WTC11 (cell line): Measurements from ENCODE around the gene PTP4A2. TPM values are rescaled to one million over a fixed set of nuclear protein-coding genes. Genes with fewer than 3 reads are reported as not detected.

Source experiments
- ATAC-seq: fragments of 200-7000 bp; cut with Tn5 transposase; 2 replicates; pipeline ENCODE4 v1.10.0; 2021; ENCODE audit warnings: mild to moderate bottlenecking, moderate library complexity
- CTCF ChIA-PET: fragments of 300-600 bp; sonication (Branson Sonifier 250); formaldehyde crosslinking; loops from one replicate; lab custom pipeline; 2021; ENCODE audit warnings: antibody characterized with exemption; lab: Charles Lee
- POLR2A ChIA-PET: fragments of 350-600 bp; sonication (Branson Sonifier 250); formaldehyde crosslinking; loops from one replicate; lab custom pipeline; 2021; ENCODE audit warnings: antibody characterized with exemption; lab: Charles Lee
- DNase-seq: peaks from one replicate; pipeline ENCODE4 v3.0.0; 2021; ENCODE audit warnings: low spot score
- H3K27ac Mint-ChIP-seq: 2 replicates; pipeline ENCODE4 v1.8.0; 2021; ENCODE audit warnings: mixed read lengths
- H3K27me3 Mint-ChIP-seq: 2 replicates; pipeline ENCODE4 v1.8.0; 2021; ENCODE audit warnings: low read depth, mild to moderate bottlenecking, moderate library complexity, mixed read lengths
- H3K36me3 Mint-ChIP-seq: 2 replicates; pipeline ENCODE4 v1.8.0; 2021; ENCODE audit warnings: mixed read lengths
- H3K4me1 Mint-ChIP-seq: 2 replicates; pipeline ENCODE4 v1.8.0; 2022; ENCODE audit warnings: mixed read lengths
- H3K4me3 Mint-ChIP-seq: 2 replicates; pipeline ENCODE4 v1.8.0; 2021; ENCODE audit warnings: mild to moderate bottlenecking, moderate library complexity, mixed read lengths
- H3K9me3 Mint-ChIP-seq: 2 replicates; pipeline ENCODE4 v1.8.0; 2021; ENCODE audit warnings: mixed read lengths
- ATF1 ChIP-seq: sonication (generic); formaldehyde crosslinking; IDR thresholded peaks from 2 replicates; pipeline ENCODE4 v1.8.1; 2023; ENCODE audit warnings: mild to moderate bottlenecking, moderate library complexity, missing genetic modification reagents
- CBFB ChIP-seq: sonication (generic); formaldehyde crosslinking; IDR thresholded peaks from 2 replicates; pipeline ENCODE4 v1.8.1; 2022; ENCODE audit warnings: mild to moderate bottlenecking, low read depth, missing genetic modification reagents
- CREB1 ChIP-seq: sonication (generic); formaldehyde crosslinking; IDR thresholded peaks from 2 replicates; pipeline ENCODE4 v1.8.0; 2023; ENCODE audit warnings: mild to moderate bottlenecking, missing genetic modification reagents
- ELF4 ChIP-seq: sonication (generic); formaldehyde crosslinking; IDR thresholded peaks from 2 replicates; pipeline ENCODE4 v1.8.1; 2022; ENCODE audit warnings: low read depth, mild to moderate bottlenecking, moderate library complexity, missing genetic modification reagents
- ETV6 ChIP-seq: sonication (generic); formaldehyde crosslinking; IDR thresholded peaks from 2 replicates; pipeline ENCODE4 v1.8.1; 2022; ENCODE audit warnings: mild to moderate bottlenecking, missing genetic modification reagents
- HMGA2 ChIP-seq: fragments of 250-450 bp; sonication (Bioruptor Pico); IDR thresholded peaks from 2 replicates; pipeline ENCODE4 v1.4.0; 2021; ENCODE audit warnings: mild to moderate bottlenecking, moderate library complexity
- NFATC4 ChIP-seq: fragments of 250-450 bp; sonication (Bioruptor Pico); IDR thresholded peaks from 2 replicates; pipeline ENCODE4 v1.9.0; 2021; ENCODE audit warnings: mild to moderate bottlenecking
- NFE2L1 ChIP-seq: sonication (generic); formaldehyde crosslinking; IDR thresholded peaks from 2 replicates; pipeline ENCODE4 v1.8.1; 2023; ENCODE audit warnings: missing genetic modification reagents
- NFYB ChIP-seq: sonication (generic); formaldehyde crosslinking; conservative IDR thresholded peaks from 2 replicates; pipeline ENCODE4 v1.8.0; 2022; ENCODE audit warnings: low read depth, missing genetic modification reagents
- NR2C2 ChIP-seq: sonication (generic); formaldehyde crosslinking; IDR thresholded peaks from 2 replicates; pipeline ENCODE4 v1.8.0; 2022; ENCODE audit warnings: mild to moderate bottlenecking, missing genetic modification reagents
- NR3C1 ChIP-seq: sonication (generic); formaldehyde crosslinking; conservative IDR thresholded peaks from 2 replicates; pipeline ENCODE4 v1.8.1; 2023; ENCODE audit warnings: low read depth, mild to moderate bottlenecking, missing genetic modification reagents
- OVOL2 ChIP-seq: fragments of 250-450 bp; sonication (Bioruptor Pico); IDR thresholded peaks from 2 replicates; pipeline ENCODE4 v1.9.0; 2021; ENCODE audit warnings: mild to moderate bottlenecking, borderline replicate concordance
- PRRX2 ChIP-seq: fragments of 250-450 bp; sonication (Bioruptor Pico); IDR thresholded peaks from 2 replicates; pipeline ENCODE4 v1.8.0; 2021; ENCODE audit warnings: mild to moderate bottlenecking
- SMAD4 ChIP-seq: sonication (generic); formaldehyde crosslinking; IDR thresholded peaks from 2 replicates; pipeline ENCODE4 v1.8.0; 2022; ENCODE audit warnings: mild to moderate bottlenecking, missing genetic modification reagents
- TP53 ChIP-seq: sonication (generic); formaldehyde crosslinking; IDR thresholded peaks from 2 replicates; pipeline ENCODE4 v1.8.1; 2023; ENCODE audit warnings: mild to moderate bottlenecking, missing genetic modification reagents
- ZNF138 ChIP-seq: sonication (generic); formaldehyde crosslinking; conservative IDR thresholded peaks from 2 replicates; pipeline ENCODE4 v1.8.1; 2022; ENCODE audit warnings: mild to moderate bottlenecking, moderate library complexity, missing genetic modification reagents
- ZNF671 ChIP-seq: fragments of 250-450 bp; sonication (Bioruptor Pico); IDR thresholded peaks from 2 replicates; pipeline ENCODE4 v1.8.0; 2021; ENCODE audit warnings: mild to moderate bottlenecking
- total RNA-seq: library from RNA; stranded (reverse); gene quantifications from 3 replicates; pipeline ENCODE4 v1.2.3, GENCODE V29; 2021
- TF ChIP-seq, protein P1 (sequence below): sonication (generic); formaldehyde crosslinking; IDR thresholded peaks from 2 replicates; pipeline ENCODE4 v1.8.1; 2023; ENCODE audit warnings: mild to moderate bottlenecking, missing genetic modification reagents, borderline replicate concordance
- TF ChIP-seq, protein P2 (sequence below): sonication (generic); formaldehyde crosslinking; IDR thresholded peaks from 2 replicates; pipeline ENCODE4 v1.8.1; 2022; ENCODE audit warnings: low read depth, mild to moderate bottlenecking, moderate library complexity, missing genetic modification reagents, borderline replicate concordance
- TF ChIP-seq, protein P3 (sequence below): fragments of 250-450 bp; sonication (Bioruptor Pico); IDR thresholded peaks from 2 replicates; pipeline ENCODE4 v1.9.0; 2021; ENCODE audit warnings: moderate library complexity, mild to moderate bottlenecking, inconsistent platforms, borderline replicate concordance
- TF ChIP-seq, protein P4 (sequence below): sonication (generic); formaldehyde crosslinking; IDR thresholded peaks from 2 replicates; pipeline ENCODE4 v1.8.1; 2023; ENCODE audit warnings: mild to moderate bottlenecking, moderate library complexity, missing genetic modification reagents
- TF ChIP-seq, protein P5 (sequence below): fragments of 250-450 bp; sonication (Bioruptor Pico); IDR thresholded peaks from 2 replicates; pipeline ENCODE4 v1.9.0; 2021; ENCODE audit warnings: mild to moderate bottlenecking

Gene PTP4A2
- total RNA-seq, 1 experiment from 2014 or later, result 172 TPM

DNA sequence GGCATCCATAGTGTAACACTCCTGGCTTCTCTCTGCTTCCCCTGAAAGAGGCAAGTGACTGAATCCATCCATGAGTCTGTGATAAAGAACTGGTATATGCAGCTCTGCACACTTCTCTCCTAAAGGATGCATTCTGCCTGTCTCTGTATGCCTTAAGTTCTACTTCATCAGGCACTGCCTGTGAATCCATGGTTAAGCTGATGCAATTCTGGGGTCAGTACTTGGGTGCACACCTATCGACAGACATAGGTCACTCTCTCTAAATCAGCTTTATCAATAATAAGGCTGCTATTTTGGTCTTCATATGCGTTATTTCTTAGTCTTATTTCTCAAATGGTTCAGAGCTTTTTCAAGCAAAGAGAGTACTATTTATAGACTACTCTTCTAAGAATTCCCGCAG, 32.7 kb upstream of the PTP4A2 start:
- no peak overlapping the region for H3K4me3 Mint-ChIP-seq
- no peak for ATAC-seq

DNA sequence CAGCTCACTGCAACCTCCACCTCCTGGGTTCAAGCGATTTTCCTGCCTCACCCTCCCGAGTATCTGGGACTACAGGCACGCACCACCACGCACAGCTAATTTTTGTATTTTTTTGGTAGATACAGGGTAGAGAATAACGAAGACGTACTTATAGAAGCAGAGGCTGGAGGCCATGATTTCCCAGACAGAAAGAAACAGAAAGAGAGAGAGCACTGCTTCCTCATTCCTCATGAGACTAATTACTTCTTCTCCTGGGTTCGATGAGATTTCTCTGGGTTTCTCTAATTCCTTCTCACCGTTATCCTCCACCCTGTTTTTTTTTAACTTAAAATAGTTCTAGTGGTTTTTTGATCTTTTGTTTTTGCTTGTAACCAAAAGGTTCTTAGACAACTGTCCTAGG, 23.4 kb upstream of the PTP4A2 start:
- no peak overlapping the region for H3K27ac Mint-ChIP-seq
- ATAC-seq, result no peak
- H3K36me3 Mint-ChIP-seq, result no peaks in the 10 kb centered on the region
- H3K27me3 Mint-ChIP-seq, result peaks cover under 1% of the 10 kb centered on the region; the same call in 1 of the 2 replicates
- no peak for DNase-seq
- H3K9me3 Mint-ChIP-seq, result no peaks in the 10 kb centered on the region
- ChIA-PET CTCF (interaction anchor here (0.8 to 6.1 kb wide), 4 partner anchors 10 to 148 kb away, joined by 3 to 153 read pairs (median 4); partner anchors contain the start of genes KPNA6 and SPOCD1), POLR2A (no interaction called here)
- peaks cover 5% of the 10 kb centered on the region for H3K4me1 Mint-ChIP-seq
- H3K4me3 Mint-ChIP-seq, result no peak overlapping the region
- TF ChIP-seq ELF4 (CRISPR knock-in tag) (no peak), NFE2L1 (CRISPR knock-in tag) (no peak), CREB1 (no peak), NFYB (CRISPR knock-in tag) (no peak), ZNF671 (CRISPR knock-in tag) (no peak), OVOL2 (CRISPR knock-in tag) (no peak), NFATC4 (CRISPR knock-in tag) (no peak), NR2C2 (CRISPR knock-in tag) (no peak)
- TF ChIP-seq, protein P1, sequence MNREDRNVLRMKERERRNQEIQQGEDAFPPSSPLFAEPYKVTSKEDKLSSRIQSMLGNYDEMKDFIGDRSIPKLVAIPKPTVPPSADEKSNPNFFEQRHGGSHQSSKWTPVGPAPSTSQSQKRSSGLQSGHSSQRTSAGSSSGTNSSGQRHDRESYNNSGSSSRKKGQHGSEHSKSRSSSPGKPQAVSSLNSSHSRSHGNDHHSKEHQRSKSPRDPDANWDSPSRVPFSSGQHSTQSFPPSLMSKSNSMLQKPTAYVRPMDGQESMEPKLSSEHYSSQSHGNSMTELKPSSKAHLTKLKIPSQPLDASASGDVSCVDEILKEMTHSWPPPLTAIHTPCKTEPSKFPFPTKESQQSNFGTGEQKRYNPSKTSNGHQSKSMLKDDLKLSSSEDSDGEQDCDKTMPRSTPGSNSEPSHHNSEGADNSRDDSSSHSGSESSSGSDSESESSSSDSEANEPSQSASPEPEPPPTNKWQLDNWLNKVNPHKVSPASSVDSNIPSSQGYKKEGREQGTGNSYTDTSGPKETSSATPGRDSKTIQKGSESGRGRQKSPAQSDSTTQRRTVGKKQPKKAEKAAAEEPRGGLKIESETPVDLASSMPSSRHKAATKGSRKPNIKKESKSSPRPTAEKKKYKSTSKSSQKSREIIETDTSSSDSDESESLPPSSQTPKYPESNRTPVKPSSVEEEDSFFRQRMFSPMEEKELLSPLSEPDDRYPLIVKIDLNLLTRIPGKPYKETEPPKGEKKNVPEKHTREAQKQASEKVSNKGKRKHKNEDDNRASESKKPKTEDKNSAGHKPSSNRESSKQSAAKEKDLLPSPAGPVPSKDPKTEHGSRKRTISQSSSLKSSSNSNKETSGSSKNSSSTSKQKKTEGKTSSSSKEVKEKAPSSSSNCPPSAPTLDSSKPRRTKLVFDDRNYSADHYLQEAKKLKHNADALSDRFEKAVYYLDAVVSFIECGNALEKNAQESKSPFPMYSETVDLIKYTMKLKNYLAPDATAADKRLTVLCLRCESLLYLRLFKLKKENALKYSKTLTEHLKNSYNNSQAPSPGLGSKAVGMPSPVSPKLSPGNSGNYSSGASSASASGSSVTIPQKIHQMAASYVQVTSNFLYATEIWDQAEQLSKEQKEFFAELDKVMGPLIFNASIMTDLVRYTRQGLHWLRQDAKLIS, result no peak
- TF ChIP-seq, protein P2, sequence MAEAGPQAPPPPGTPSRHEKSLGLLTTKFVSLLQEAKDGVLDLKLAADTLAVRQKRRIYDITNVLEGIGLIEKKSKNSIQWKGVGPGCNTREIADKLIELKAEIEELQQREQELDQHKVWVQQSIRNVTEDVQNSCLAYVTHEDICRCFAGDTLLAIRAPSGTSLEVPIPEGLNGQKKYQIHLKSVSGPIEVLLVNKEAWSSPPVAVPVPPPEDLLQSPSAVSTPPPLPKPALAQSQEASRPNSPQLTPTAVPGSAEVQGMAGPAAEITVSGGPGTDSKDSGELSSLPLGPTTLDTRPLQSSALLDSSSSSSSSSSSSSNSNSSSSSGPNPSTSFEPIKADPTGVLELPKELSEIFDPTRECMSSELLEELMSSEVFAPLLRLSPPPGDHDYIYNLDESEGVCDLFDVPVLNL (CRISPR knock-in tag), result no peak

More for the DNA sequence above, 32.7 kb upstream of the PTP4A2 start:
- H3K36me3 Mint-ChIP-seq, result no peaks in the 10 kb centered on the region
- TF ChIP-seq, protein P3, sequence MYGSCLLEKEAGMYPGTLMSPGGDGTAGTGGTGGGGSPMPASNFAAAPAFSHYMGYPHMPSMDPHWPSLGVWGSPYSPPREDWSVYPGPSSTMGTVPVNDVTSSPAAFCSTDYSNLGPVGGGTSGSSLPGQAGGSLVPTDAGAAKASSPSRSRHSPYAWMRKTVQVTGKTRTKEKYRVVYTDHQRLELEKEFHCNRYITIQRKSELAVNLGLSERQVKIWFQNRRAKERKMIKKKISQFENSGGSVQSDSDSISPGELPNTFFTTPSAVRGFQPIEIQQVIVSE (CRISPR knock-in tag), result no peak
- TF ChIP-seq ETV6 (CRISPR knock-in tag), result no peak
- TF ChIP-seq, protein P4, sequence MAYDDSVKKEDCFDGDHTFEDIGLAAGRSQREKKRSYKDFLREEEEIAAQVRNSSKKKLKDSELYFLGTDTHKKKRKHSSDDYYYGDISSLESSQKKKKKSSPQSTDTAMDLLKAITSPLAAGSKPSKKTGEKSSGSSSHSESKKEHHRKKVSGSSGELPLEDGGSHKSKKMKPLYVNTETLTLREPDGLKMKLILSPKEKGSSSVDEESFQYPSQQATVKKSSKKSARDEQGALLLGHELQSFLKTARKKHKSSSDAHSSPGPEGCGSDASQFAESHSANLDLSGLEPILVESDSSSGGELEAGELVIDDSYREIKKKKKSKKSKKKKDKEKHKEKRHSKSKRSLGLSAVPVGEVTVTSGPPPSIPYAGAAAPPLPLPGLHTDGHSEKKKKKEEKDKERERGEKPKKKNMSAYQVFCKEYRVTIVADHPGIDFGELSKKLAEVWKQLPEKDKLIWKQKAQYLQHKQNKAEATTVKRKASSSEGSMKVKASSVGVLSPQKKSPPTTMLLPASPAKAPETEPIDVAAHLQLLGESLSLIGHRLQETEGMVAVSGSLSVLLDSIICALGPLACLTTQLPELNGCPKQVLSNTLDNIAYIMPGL (CRISPR knock-in tag), result no peak
- POLR2A ChIA-PET, result no interaction called here
- H3K27me3 Mint-ChIP-seq, result no peaks in the 10 kb centered on the region
- no peaks in the 10 kb centered on the region for H3K9me3 Mint-ChIP-seq
- CTCF ChIA-PET, result interaction anchor here (0.6 to 1.1 kb wide), 3 partner anchors 40 to 1029 kb away, joined by 3 to 5 read pairs (median 4); partner anchors contain the start of gene SPOCD1
- no peak for DNase-seq
- no peak overlapping the region for H3K27ac Mint-ChIP-seq
- H3K4me1 Mint-ChIP-seq, result no peaks in the 10 kb centered on the region

DNA sequence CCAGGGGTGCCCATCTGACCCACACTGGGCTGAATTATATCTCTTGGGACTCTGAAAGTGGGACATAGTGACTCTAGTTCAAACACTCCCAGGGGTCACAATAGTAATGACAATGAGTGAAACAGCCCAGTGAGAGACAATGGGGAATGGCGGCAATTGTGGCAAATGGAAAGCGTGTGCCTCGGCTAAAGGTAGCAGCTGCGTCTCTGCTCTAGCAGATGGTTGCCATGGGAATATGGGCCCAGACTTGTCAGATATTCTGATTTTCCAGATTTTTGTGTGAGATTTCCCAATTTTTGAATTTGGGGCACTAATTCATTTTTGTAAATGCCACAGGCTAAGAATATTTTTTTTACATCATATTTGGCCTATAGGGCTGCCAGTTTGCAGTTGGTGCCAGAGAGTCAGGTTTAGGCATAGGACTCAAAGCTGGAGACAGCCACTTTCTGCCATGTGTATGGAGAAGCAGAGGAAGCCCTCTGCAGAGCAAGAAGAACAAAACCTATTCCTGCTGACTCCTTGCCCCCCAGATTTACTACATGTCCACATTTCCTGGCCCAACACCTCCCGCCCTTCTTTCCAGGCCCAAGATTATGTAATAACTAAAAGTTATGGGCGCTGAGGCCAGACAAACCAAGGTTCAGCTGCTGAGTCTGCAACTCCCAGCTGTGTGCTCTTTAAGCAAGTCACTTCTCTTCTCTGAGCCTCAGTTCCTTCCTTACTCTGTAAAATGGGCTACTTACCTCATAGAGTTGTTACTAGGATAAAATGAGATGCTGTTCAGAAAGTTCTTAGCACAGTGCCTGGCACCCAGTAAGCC, 21.6 kb upstream of the PTP4A2 start:
- ChIA-PET CTCF (no interaction called here), POLR2A (no interaction called here)
- Mint-ChIP-seq H3K27ac (no peak overlapping the region), H3K9me3 (no peaks in the 10 kb centered on the region), H3K4me1 (peaks cover 19% of the 10 kb centered on the region), H3K4me3 (no peak overlapping the region), H3K27me3 (peaks cover 2% of the 10 kb centered on the region; the same call in 1 of the 2 replicates), H3K36me3 (no peaks in the 10 kb centered on the region)
- no peak for DNase-seq
- no peak for ATAC-seq
- TF ChIP-seq CBFB (CRISPR knock-in tag) (no peak), NFE2L1 (CRISPR knock-in tag) (no peak), ZNF138 (CRISPR knock-in tag) (no peak), NR3C1 (CRISPR knock-in tag) (no peak), ATF1 (CRISPR knock-in tag) (no peak), ETV6 (CRISPR knock-in tag) (no peak), SMAD4 (CRISPR knock-in tag) (no peak), TP53 (CRISPR knock-in tag) (no peak), OVOL2 (CRISPR knock-in tag) (no peak), PRRX2 (CRISPR knock-in tag) (no peak), HMGA2 (CRISPR knock-in tag) (no peak)
- TF ChIP-seq, protein P5, sequence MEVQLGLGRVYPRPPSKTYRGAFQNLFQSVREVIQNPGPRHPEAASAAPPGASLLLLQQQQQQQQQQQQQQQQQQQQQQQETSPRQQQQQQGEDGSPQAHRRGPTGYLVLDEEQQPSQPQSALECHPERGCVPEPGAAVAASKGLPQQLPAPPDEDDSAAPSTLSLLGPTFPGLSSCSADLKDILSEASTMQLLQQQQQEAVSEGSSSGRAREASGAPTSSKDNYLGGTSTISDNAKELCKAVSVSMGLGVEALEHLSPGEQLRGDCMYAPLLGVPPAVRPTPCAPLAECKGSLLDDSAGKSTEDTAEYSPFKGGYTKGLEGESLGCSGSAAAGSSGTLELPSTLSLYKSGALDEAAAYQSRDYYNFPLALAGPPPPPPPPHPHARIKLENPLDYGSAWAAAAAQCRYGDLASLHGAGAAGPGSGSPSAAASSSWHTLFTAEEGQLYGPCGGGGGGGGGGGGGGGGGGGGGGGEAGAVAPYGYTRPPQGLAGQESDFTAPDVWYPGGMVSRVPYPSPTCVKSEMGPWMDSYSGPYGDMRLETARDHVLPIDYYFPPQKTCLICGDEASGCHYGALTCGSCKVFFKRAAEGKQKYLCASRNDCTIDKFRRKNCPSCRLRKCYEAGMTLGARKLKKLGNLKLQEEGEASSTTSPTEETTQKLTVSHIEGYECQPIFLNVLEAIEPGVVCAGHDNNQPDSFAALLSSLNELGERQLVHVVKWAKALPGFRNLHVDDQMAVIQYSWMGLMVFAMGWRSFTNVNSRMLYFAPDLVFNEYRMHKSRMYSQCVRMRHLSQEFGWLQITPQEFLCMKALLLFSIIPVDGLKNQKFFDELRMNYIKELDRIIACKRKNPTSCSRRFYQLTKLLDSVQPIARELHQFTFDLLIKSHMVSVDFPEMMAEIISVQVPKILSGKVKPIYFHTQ (CRISPR knock-in tag), result no peak
